IPS-NIHi7 (cell line): Measurements from ENCODE around the gene LCK.

Experiments used
- DNase-seq: peaks from one replicate; pipeline ENCODE4 v3.0.0; 2012; ENCODE audit warnings: mixed read lengths; ENCODE audit errors: extremely low spot score

LCK gene

DNA sequence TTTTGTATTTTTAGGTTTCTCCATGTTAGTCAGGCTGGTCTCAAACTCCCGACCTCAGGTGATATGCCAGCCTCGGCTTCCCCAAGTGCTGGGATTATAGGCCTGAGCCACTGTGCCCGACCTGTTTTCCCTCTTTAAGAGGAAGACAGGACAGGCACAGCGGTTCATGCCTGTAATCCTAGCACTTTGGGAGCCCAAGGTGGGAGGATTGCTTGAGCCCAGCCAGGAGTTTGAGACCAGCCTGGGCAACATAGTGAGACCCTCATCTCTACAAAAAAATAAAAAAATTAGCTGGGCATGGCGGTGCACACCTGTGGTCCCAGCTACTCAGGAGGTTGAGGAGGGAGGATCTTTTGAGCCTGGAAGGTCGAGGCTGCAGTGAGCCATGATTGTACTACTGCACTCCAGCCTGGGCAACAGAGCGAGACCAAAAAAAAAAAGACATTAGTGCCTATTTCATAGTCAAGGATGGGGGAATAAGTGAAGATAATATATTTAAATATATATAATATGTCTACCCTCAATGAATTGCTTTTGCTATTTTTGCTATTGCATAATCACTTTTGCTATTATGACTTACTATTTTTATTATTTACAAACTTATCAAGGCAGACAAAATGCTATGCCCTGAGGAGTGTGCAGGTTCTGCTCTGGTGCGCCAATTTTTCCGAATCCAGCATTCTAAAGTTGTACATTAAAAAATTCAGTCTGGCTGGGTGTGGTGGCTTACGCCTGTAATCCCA, 67.2 kb downstream of the LCK start:
- no peak for DNase-seq

DNA sequence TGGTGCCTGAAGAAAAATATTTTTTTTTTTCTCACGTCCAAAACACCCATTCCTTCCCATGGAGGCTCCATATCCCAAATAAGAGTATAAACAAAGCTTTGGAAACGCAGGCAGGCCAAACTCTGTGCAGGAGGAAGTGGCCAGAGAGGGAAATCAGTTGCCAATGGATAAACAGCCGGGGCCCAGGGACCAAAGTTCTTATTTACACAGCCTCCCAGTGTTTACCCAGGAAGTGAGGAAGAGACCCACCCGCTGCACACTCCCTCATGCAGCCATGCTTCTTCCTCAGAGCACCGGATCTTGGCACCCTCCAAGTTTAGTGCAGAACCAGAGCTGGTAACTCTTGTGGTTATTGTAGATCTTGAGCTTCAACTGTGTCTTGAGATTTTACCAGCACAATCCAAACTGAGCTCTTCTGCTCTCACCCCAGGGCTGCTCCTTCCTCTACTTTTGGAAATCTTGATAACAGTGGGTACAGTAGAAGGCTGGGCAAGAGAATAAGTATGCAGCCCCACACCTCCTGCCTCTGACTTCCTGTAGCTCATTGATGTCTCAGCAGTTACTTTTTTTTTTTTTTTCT, 70.7 kb downstream of the LCK start:
- DNase-seq = no peak

DNA sequence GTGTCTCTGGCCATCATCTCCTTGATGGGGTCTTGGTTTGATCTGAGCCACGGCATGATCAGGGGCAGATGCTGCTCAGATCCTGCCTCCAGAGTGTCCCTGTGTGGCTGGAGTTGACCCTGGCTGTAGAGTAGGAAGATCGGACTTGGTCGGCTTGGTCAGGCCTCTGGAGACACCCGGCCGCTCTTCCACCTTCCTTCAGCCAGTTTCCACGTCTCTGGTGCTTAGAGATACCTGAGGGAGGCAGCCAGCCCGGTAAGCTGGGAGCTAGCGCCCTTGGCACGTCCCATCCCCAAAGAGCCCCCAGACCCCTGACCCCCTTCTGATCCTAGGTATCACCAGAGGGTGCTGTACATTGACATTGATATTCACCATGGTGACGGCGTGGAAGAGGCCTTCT, 76.1 kb downstream of the LCK start:
- DNase-seq = no peak

DNA sequence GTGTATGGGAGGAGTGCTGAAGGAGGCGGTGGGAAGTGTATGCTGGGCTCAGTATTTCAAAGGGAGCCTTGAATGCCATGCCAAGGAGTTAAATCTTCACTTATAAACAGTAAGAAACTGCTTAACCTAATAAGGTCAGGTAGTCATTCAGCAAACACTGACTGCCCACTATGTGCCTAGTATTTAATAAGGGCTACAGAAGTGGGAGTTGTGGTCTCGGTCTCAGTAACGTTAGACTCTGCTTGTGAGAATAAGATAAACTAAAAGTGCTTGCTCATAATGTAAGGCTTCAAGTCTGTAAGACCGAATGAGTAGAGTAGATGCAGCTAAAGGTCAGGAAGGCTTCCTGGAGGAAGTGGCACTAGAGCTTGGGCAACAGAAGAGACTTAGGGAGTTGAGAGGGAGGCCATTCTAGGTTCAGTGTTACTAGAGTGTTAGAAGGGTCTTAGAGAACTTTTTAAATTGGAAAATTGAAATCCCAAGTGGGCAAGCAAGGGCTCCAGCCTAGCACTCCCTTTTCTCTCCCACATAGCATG, 78.9 kb downstream of the LCK start:
- DNase-seq = no peak

DNA sequence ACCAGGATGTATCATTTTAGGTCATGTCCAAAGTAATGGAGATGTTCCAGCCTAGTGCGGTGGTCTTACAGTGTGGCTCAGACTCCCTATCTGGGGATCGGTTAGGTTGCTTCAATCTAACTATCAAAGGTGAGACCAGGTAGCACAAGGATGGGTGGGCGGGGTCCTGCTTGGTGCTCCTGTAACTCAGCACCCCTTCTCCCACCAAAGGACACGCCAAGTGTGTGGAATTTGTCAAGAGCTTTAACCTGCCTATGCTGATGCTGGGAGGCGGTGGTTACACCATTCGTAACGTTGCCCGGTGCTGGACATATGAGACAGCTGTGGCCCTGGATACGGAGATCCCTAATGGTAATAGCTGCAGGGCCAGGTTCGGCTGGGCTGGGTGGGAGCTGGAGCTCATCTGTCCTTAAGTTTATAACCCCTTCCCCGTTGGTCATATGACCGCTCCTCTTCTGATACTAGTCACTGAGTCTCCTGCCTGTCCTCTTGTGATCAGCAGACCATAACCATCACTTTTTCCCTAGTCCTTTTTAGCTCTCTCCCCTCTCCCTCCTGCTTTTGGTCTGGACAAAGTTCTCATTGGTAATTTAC, 79.6 kb downstream of the LCK start:
- DNase-seq = no peak

DNA sequence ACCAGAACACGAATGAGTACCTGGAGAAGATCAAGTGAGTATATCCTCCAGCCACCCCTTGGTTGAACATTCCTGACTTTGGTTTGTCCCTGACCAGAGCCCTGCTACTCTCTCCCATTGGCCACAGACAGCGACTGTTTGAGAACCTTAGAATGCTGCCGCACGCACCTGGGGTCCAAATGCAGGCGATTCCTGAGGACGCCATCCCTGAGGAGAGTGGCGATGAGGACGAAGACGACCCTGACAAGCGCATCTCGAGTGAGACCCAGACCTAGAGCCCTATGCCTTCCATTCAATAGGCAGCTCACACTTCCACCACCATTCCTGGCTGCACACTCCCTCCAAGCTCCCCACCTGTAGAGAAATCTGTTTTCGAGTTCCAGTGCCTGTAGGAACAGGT, 80.5 kb downstream of the LCK start:
- DNase-seq = no peak

DNA sequence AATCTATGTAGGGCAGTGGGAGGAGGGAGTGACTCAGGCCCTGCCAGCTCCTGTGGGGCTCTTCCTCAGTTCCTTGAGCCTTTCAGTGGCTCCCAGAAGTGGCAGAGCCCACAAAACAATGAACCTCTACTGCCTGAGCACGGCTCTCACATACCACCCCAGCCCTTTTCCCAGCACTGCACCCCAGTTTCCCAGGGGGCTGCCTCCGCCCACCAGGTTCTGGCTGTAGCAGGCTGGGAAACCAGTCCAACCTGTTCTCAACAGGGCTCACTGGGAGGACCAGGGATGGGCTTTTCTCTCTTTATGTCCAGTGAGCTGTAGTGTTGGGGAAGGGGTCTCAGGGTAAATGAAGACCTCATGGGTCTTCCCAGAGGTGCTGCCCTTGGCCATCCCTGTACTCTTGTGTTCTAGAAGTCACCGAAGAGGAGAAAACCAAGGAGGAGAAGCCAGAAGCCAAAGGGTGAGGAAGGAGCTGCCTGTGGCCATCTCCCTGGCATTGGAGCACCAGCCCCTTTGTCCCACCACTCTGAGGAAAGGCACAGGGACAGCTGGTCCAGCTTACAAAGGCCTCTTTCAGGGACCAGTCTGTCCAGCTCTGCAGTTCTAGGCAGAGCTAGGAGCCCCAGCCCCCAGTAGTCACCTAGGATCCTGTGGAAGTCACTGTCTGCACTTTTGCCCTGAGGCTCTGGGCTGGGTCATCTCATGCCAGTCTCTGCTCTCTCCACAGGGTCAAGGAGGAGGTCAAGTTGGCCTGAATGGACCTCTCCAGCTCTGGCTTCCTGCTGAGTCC, 81.4 kb downstream of the LCK start:
- no peak for DNase-seq

DNA sequence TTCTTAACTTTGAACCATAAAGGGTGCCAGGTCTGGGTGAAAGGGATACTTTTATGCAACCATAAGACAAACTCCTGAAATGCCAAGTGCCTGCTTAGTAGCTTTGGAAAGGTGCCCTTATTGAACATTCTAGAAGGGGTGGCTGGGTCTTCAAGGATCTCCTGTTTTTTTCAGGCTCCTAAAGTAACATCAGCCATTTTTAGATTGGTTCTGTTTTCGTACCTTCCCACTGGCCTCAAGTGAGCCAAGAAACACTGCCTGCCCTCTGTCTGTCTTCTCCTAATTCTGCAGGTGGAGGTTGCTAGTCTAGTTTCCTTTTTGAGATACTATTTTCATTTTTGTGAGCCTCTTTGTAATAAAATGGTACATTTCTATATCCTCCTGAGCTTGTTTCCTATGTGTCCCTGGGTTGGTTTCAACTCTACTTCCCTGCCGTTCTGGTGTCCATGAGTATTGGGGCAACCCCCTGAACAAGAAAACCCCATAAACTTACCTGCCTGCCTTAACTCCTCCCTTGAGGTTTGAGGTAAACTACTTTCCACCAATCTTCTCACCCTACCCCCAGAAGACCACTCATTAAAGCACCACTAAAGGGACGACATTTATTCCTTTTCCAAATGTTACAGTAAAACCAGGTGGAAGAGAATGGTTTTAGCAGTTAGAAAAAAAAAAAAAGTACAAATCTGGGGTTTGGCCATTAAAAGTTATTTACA, 82.3 kb downstream of the LCK start:
- no peak for DNase-seq

DNA sequence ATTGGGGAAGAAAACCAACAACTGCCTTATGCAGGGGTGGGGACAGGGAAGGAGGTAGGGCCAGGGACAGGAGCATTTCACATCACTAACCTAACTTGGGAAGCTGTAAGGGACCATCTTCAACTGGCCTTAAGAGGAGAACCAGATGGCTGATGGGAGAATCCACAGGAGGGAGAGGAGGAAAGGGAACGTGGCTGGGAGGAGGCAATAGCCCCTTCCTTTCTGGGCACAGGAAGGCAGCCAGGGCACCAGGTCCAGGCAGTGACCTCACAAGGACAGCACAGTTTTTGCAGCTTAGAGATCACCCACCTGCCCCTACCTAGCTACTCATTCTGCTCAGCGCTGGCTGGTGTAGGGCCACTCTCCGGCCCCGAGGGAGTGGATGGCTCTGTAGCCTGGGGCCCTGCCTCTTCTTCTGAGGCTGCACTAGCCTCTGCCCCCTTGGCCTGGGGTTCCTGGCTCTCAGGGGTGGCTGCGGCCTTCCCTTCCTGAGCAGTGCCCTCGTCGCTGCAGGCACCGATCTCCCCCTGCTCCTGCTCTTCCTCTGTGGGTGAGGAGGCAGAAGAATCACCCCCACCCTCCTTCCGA, 83.3 kb downstream of the LCK start:
- DNase-seq = no peak

DNA sequence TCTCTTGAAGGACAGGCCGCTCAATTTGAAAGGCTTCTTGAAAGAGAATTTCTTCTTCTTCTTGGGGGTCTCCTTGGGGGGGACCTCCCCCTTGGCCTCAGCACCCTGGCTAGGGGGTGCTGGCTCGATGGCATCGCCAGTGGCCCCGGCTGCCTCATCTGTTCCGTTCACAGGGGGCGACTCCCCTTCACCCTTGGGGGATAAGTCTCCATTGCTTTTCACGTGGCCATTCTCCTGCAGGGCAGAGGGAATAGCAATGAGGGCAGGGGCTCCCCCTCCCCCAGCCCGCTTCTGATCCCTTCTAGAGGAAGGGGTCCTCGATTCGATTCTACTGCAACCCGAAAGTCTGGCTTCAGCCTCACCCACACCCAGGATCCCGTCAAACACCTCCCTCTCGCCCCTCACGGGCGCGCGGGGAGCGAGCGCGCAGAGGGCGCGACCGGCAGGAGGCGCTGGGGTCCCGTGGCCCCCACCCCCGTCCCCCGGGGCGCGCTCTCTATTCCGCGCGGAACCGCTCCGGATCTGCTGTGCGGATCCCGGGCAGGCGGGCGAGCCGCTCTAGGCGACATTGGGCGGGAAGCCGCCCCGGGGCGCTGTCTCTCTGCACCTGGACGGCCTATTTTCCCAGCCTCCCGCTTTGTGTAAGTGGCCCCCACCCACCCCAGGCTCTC, 83.9 kb downstream of the LCK start:
- DNase-seq = peak; percentile 52

DNA sequence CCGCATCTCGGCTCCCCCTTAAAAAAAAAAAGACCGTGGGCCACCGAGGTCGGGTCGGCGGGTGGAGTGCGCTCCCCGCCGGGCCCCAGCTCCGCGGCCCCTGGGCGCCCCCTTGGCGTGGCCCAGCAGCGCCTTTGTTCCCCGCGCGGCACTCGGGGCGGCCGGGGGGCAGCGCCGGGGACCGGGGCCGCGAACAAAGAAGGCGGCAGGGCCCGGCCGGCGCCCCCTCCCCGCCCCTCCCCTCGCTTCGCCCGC, 84.4 kb downstream of the LCK start:
- no peak for DNase-seq
